K562 (cell line): ENCODE data around the gene CAPN10.

Experiments used
- MYNN ChIP-seq, 2 experiments: sonication (generic); formaldehyde crosslinking in 1 of 2; IDR thresholded peaks; 2 replicates each; pipeline versions ENCODE4 v1.5.0 to v1.6.1; 2016 to 2020; ENCODE audit warnings: antibody characterized with exemption in 1 of 2, missing genetic modification reagents in 1 of 2
- NFRKB ChIP-seq: fragments of 450-650 bp; IDR thresholded peaks from 2 replicates; pipeline ENCODE4 v1.6.1; 2016; ENCODE audit warnings: low read depth
- ZBTB2 ChIP-seq: fragments of 450-650 bp; IDR thresholded peaks from 2 replicates; pipeline ENCODE4 v1.6.1; 2016; ENCODE audit warnings: antibody characterized with exemption

GRCh38 chr2:240591784-240592183, 5.2 kb downstream of the CAPN10 start:
- TF ChIP-seq NFRKB, result no peak
- no peak for TF ChIP-seq MYNN (IDR thresholded peaks at IDR 0.05)
- no peak for TF ChIP-seq MYNN (CRISPR knock-in tag; IDR thresholded peaks at IDR 0.05)
- no peak for TF ChIP-seq ZBTB2
